ENCODE data around the gene ACO2. TPM values are rescaled to one million over a fixed set of nuclear protein-coding genes. Genes with fewer than 3 reads are reported as not detected.
A peak's percentile ranks its signal among the peaks of the same experiment; 100 is the strongest.

The ACO2 gene
- total RNA-seq, 2 experiments from 2014 or later = 61.5 to 107 TPM

- no peak for DNase-seq (ENCODE audit: low spot score)
- intact Hi-C loops (cut with micrococcal nuclease; ENCODE audit: unreplicated experiment) = no loop called here
- CTCF ChIA-PET (ENCODE audit: unreplicated experiment) = no interaction called here
- Histone ChIP-seq H3K9me2 (ENCODE audit: insufficient read depth, low read length) (no peaks in the 10 kb centered on the region), H3K9me3 (ENCODE audit: low read length) (no peaks in the 10 kb centered on the region), H4K20me1 (ENCODE audit: insufficient read depth, low read length) (peaks cover 28% of the 10 kb centered on the region), H3K79me2 (ENCODE audit: insufficient read depth, low read depth, low read length) (peaks cover 96% of the 10 kb centered on the region), H3K36me3 (ENCODE audit: insufficient read depth, low read length) (peaks cover 58% of the 10 kb centered on the region), H3K4me2 (ENCODE audit: low read length) (0 out of 2 replicates have a peak overlapping the region, but pooled peaks have one; percentile 35), H2AFZ (ENCODE audit: low read length) (no peak overlapping the region), H3K4me1 (ENCODE audit: insufficient read depth, low read length, poor library complexity, severe bottlenecking) (peaks cover 47% of the 10 kb centered on the region), H3K4me3 (ENCODE audit: low read depth, low read length, poor library complexity, severe bottlenecking) (no peak overlapping the region), H3K27ac (ENCODE audit: low read depth, low read length, poor library complexity, severe bottlenecking) (peak overlapping the region; percentile 10)
- TF ChIP-seq, protein P1, sequence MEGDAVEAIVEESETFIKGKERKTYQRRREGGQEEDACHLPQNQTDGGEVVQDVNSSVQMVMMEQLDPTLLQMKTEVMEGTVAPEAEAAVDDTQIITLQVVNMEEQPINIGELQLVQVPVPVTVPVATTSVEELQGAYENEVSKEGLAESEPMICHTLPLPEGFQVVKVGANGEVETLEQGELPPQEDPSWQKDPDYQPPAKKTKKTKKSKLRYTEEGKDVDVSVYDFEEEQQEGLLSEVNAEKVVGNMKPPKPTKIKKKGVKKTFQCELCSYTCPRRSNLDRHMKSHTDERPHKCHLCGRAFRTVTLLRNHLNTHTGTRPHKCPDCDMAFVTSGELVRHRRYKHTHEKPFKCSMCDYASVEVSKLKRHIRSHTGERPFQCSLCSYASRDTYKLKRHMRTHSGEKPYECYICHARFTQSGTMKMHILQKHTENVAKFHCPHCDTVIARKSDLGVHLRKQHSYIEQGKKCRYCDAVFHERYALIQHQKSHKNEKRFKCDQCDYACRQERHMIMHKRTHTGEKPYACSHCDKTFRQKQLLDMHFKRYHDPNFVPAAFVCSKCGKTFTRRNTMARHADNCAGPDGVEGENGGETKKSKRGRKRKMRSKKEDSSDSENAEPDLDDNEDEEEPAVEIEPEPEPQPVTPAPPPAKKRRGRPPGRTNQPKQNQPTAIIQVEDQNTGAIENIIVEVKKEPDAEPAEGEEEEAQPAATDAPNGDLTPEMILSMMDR (conservative IDR thresholded peaks at IDR 0.05; ENCODE audit: low read length) = no peak
- no peak for TF ChIP-seq EZH2phosphoT487 (IDR thresholded peaks at IDR 0.05; ENCODE audit: borderline replicate concordance, low read depth, low read length)
- POLR2A ChIA-PET = interaction anchor here (0.6 to 2.2 kb wide), 9 partner anchors 9 to 94 kb away, joined by 3 to 10 read pairs (median 4); partner anchors contain the start of genes ACO2, PHF5A and TOB2
- BruUV-seq (replicated peaks) = no TSS peak
These were observed 10.1 kb downstream of the ACO2 start for GRCh38 chr22:41478891-41479521.

GRCh38 chr22:41479671-41480396 lies 10.9 kb downstream of the ACO2 start:
- Histone ChIP-seq H2AFZ (ENCODE audit: low read length) (no peak overlapping the region), H3K27ac (ENCODE audit: low read depth, low read length, poor library complexity, severe bottlenecking) (no peak overlapping the region), H3K36me3 (ENCODE audit: insufficient read depth, low read length) (peaks cover 63% of the 10 kb centered on the region), H3K4me3 (ENCODE audit: low read depth, low read length, poor library complexity, severe bottlenecking) (no peak overlapping the region), H3K4me1 (ENCODE audit: insufficient read depth, low read length, poor library complexity, severe bottlenecking) (peaks cover 47% of the 10 kb centered on the region), H3K79me2 (ENCODE audit: insufficient read depth, low read depth, low read length) (peaks cover 100% of the 10 kb centered on the region), H3K9me3 (ENCODE audit: low read length) (no peaks in the 10 kb centered on the region), H3K4me2 (ENCODE audit: low read length) (no peak overlapping the region; the same call in 1 of the 2 replicates), H3K9me2 (ENCODE audit: insufficient read depth, low read length) (no peaks in the 10 kb centered on the region), H4K20me1 (ENCODE audit: insufficient read depth, low read length) (peaks cover 28% of the 10 kb centered on the region)
- no peak for DNase-seq (ENCODE audit: low spot score)
- no peak for TF ChIP-seq EZH2phosphoT487 (IDR thresholded peaks at IDR 0.05; ENCODE audit: borderline replicate concordance, low read depth, low read length)
- TF ChIP-seq, protein P1 (conservative IDR thresholded peaks at IDR 0.05; ENCODE audit: low read length) = no peak
- POLR2A ChIA-PET = interaction anchor here (0.7 to 2.2 kb wide), 6 partner anchors 9 to 98 kb away, joined by 3 to 10 read pairs (median 4); partner anchors contain the start of genes ACO2, PHF5A, TEF and TOB2
- no TSS peak for BruUV-seq (replicated peaks)
- intact Hi-C loops (cut with micrococcal nuclease; ENCODE audit: unreplicated experiment) = no loop called here
- CTCF ChIA-PET (ENCODE audit: unreplicated experiment) = no interaction called here

Measured in OCI-LY7 (cell line).